Measurements from ENCODE around the gene PARD3B. TPM values are rescaled to one million over a fixed set of nuclear protein-coding genes. Genes with fewer than 3 reads are reported as not detected.

The PARD3B gene
- total and polyA plus RNA-seq, 10 of the 15 experiments (the other 5 are each of a cell fraction or from before 2014, with no cell fraction given), result 0.01 to 0.54 (median 0.07) TPM; not detected in 7

DNA sequence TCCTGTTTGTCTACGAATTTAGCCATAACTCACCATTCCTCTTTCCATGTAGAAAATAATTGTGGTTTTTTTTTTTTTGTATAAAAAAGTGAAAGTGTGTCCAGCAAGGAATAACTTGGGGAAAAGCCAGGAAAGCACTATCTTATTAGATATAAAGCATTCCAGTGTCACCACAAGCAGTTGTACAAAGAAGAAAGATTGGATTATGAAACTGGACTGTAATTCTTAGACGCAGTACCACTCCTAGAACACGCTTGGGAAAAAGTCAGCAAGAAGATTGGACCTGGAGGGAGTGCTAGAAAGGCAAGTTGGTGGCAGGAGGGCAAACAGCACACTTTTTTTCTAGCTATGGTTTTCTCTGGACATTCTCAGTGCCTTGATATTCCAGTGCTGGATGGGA lies 186.7 kb downstream of the PARD3B start:
- no peak overlapping the region for H3K4me2 ChIP-seq (ENCODE audit: control insufficient read depth, insufficient read depth)
- CTCF ChIA-PET, result interaction anchor here (0.7 kb wide), 1 partner anchor 1750 kb away, joined by 3 read pairs; no protein-coding TSS in a partner anchor
- DNase-seq (ENCODE audit: low read depth, low spot score) (no peak), ATAC-seq (no peak), FAIRE-seq (no peak)
- no peaks in the 10 kb centered on the region for H4K20me1 ChIP-seq (ENCODE audit: control insufficient read depth, insufficient read depth)
- H3K36me3 ChIP-seq (ENCODE audit: control insufficient read depth in 2 of 2, insufficient read depth in 2 of 2, low read length in 1 of 2), result no peaks in the 10 kb centered on the region
- POLR2A ChIA-PET, result no interaction called here
- intact Hi-C loops (cut with micrococcal nuclease; ENCODE audit: unreplicated experiment), result no loop called here
- BruUV-seq (replicated peaks), result no TSS peak
- in situ Hi-C loops (cut with MboI), result no loop called here
- no peak overlapping the region for H3K9ac ChIP-seq (ENCODE audit: control insufficient read depth, insufficient read depth, low read length)
- SMC1A ChIA-PET (ENCODE audit: uncharacterized antibody, unreplicated experiment), result interaction anchor here (0.6 kb wide), 1 partner anchor 822 kb away, joined by 3 read pairs; no protein-coding TSS in a partner anchor
- WGBS (ENCODE audit: insufficient coverage, insufficient replicate concordance, low lambda C conversion rate, missing lambda C conversion rate), result 12% methylated on average over 3 of the region's 3 CpGs
- no peak overlapping the region for H3K4me3 ChIP-seq
- no peaks in the 10 kb centered on the region for H3K9me3 ChIP-seq (replicated peaks; ENCODE audit: control insufficient read depth, insufficient read depth, low read length)
- RAD21 ChIA-PET (ENCODE audit: unreplicated experiment), result no interaction called here
- H3K4me1 ChIP-seq (ENCODE audit: control insufficient read depth, insufficient read depth, low read length), result no peaks in the 10 kb centered on the region
- no peaks in the 10 kb centered on the region for H3K27me3 ChIP-seq (replicated peaks in 1 of 2; ENCODE audit: control insufficient read depth in 2 of 2, insufficient read depth in 2 of 2, low read length in 1 of 2)
- TF ChIP-seq MTA3 (IDR thresholded peaks at IDR 0.05; ENCODE audit: borderline replicate concordance, low read length) (no peak), NR2F1 (conservative IDR thresholded peaks at IDR 0.05) (no peak)
- H3K79me2 ChIP-seq (ENCODE audit: control insufficient read depth, insufficient read depth, low read length), result no peaks in the 10 kb centered on the region
- H3K27ac ChIP-seq (ENCODE audit: control insufficient read depth, insufficient read depth), result no peak overlapping the region
- H2AFZ ChIP-seq (ENCODE audit: control insufficient read depth, low read depth, low read length), result no peak overlapping the region

DNA sequence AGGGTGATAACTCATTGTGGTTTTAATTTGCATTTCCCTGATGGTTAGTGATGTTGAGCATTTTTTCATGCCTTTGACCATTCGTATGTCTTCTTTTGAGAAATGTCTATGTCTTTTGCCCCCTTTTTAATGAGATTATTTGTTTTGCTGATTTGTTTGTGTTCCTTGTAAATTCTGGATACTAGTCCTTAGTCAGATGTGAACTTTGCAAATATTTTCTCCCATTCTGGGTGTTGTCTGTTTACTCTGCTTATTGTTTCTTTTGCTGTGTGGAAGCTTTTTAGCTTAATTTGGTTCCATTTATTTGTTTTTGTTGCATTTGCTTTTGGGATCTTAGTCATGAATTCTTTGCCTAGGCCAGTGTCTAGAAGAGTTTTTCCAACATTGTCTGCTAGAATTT lies 192.0 kb downstream of the PARD3B start:
- WGBS (ENCODE audit: insufficient coverage, insufficient replicate concordance, low lambda C conversion rate, missing lambda C conversion rate), result 13% methylated on average over 1 of the region's 1 CpG
- no peaks in the 10 kb centered on the region for H3K79me2 ChIP-seq (ENCODE audit: control insufficient read depth, insufficient read depth, low read length)
- H3K9me3 ChIP-seq (replicated peaks; ENCODE audit: control insufficient read depth, insufficient read depth, low read length), result no peaks in the 10 kb centered on the region
- no peak for DNase-seq (ENCODE audit: low read depth, low spot score)
- H2AFZ ChIP-seq (ENCODE audit: control insufficient read depth, low read depth, low read length), result no peak overlapping the region
- no TSS peak for BruUV-seq (replicated peaks)
- ChIA-PET RAD21 (ENCODE audit: unreplicated experiment) (no interaction called here), CTCF (no interaction called here), SMC1A (ENCODE audit: uncharacterized antibody, unreplicated experiment) (no interaction called here), POLR2A (no interaction called here)
- no peak overlapping the region for H3K4me2 ChIP-seq (ENCODE audit: control insufficient read depth, insufficient read depth)
- H3K27ac ChIP-seq (ENCODE audit: control insufficient read depth, insufficient read depth), result no peak overlapping the region
- H4K20me1 ChIP-seq (ENCODE audit: control insufficient read depth, insufficient read depth), result no peaks in the 10 kb centered on the region
- no peak overlapping the region for H3K9ac ChIP-seq (ENCODE audit: control insufficient read depth, insufficient read depth, low read length)
- ATAC-seq, result no peak
- no peak overlapping the region for H3K4me3 ChIP-seq
- H3K27me3 ChIP-seq (replicated peaks in 1 of 2; ENCODE audit: control insufficient read depth in 2 of 2, insufficient read depth in 2 of 2, low read length in 1 of 2), result no peaks in the 10 kb centered on the region
- intact Hi-C loops (cut with micrococcal nuclease; ENCODE audit: unreplicated experiment) (no loop called here), in situ Hi-C loops (cut with MboI) (no loop called here)
- TF ChIP-seq NR2C1 (IDR thresholded peaks at IDR 0.05) (no peak), SIX5 (IDR thresholded peaks at IDR 0.05; ENCODE audit: low read depth, low read length, severe bottlenecking) (no peak), YY1 (IDR thresholded peaks at IDR 0.05; ENCODE audit: low read depth, low read length) (no peak)
- TF ChIP-seq, protein P1, sequence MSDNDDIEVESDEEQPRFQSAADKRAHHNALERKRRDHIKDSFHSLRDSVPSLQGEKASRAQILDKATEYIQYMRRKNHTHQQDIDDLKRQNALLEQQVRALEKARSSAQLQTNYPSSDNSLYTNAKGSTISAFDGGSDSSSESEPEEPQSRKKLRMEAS (IDR thresholded peaks at IDR 0.05; ENCODE audit: low read depth, low read length), result no peak
- TF ChIP-seq, protein P2, sequence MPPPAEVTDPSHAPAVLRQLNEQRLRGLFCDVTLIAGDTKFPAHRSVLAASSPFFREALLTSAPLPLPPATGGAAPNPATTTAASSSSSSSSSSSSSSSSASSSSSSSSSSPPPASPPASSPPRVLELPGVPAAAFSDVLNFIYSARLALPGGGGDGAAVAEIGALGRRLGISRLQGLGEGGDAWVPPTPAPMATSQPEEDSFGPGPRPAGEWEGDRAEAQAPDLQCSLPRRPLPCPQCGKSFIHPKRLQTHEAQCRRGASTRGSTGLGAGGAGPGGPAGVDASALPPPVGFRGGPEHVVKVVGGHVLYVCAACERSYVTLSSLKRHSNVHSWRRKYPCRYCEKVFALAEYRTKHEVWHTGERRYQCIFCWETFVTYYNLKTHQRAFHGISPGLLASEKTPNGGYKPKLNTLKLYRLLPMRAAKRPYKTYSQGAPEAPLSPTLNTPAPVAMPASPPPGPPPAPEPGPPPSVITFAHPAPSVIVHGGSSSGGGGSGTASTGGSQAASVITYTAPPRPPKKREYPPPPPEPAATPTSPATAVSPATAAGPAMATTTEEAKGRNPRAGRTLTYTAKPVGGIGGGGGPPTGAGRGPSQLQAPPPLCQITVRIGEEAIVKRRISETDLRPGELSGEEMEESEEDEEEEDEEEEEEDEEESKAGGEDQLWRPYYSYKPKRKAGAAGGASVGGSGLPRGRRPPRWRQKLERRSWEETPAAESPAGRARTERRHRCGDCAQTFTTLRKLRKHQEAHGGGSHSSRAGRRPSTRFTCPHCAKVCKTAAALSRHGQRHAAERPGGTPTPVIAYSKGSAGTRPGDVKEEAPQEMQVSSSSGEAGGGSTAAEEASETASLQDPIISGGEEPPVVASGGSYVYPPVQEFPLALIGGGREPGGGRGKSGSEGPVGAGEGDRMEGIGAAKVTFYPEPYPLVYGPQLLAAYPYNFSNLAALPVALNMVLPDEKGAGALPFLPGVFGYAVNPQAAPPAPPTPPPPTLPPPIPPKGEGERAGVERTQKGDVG (CRISPR knock-in tag; IDR thresholded peaks at IDR 0.05), result no peak
- TF ChIP-seq, protein P3, sequence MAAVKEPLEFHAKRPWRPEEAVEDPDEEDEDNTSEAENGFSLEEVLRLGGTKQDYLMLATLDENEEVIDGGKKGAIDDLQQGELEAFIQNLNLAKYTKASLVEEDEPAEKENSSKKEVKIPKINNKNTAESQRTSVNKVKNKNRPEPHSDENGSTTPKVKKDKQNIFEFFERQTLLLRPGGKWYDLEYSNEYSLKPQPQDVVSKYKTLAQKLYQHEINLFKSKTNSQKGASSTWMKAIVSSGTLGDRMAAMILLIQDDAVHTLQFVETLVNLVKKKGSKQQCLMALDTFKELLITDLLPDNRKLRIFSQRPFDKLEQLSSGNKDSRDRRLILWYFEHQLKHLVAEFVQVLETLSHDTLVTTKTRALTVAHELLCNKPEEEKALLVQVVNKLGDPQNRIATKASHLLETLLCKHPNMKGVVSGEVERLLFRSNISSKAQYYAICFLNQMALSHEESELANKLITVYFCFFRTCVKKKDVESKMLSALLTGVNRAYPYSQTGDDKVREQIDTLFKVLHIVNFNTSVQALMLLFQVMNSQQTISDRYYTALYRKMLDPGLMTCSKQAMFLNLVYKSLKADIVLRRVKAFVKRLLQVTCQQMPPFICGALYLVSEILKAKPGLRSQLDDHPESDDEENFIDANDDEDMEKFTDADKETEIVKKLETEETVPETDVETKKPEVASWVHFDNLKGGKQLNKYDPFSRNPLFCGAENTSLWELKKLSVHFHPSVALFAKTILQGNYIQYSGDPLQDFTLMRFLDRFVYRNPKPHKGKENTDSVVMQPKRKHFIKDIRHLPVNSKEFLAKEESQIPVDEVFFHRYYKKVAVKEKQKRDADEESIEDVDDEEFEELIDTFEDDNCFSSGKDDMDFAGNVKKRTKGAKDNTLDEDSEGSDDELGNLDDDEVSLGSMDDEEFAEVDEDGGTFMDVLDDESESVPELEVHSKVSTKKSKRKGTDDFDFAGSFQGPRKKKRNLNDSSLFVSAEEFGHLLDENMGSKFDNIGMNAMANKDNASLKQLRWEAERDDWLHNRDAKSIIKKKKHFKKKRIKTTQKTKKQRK (IDR thresholded peaks at IDR 0.05; ENCODE audit: low read depth, low read length), result no peak
- TF ChIP-seq, protein P4, sequence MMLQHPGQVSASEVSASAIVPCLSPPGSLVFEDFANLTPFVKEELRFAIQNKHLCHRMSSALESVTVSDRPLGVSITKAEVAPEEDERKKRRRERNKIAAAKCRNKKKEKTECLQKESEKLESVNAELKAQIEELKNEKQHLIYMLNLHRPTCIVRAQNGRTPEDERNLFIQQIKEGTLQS (IDR thresholded peaks at IDR 0.05; ENCODE audit: borderline replicate concordance, extremely low read depth, low read depth, low read length), result no peak
- H3K36me3 ChIP-seq (ENCODE audit: control insufficient read depth in 2 of 2, insufficient read depth in 2 of 2, low read length in 1 of 2), result no peaks in the 10 kb centered on the region
- no peaks in the 10 kb centered on the region for H3K4me1 ChIP-seq (ENCODE audit: control insufficient read depth, insufficient read depth, low read length)
- no peak for FAIRE-seq
